ENCODE data around the gene CD81. TPM values are rescaled to one million over a fixed set of nuclear protein-coding genes. Genes with fewer than 3 reads are reported as not detected.
"Not testable (repeated sequence)": the region's sequence is repeated elsewhere in the genome, so short reads cannot be mapped to it uniquely, and the experiment has no call there.

Gene CD81
- total and polyA plus RNA-seq, 2 donors, result 59.8 to 179 TPM

DNA sequence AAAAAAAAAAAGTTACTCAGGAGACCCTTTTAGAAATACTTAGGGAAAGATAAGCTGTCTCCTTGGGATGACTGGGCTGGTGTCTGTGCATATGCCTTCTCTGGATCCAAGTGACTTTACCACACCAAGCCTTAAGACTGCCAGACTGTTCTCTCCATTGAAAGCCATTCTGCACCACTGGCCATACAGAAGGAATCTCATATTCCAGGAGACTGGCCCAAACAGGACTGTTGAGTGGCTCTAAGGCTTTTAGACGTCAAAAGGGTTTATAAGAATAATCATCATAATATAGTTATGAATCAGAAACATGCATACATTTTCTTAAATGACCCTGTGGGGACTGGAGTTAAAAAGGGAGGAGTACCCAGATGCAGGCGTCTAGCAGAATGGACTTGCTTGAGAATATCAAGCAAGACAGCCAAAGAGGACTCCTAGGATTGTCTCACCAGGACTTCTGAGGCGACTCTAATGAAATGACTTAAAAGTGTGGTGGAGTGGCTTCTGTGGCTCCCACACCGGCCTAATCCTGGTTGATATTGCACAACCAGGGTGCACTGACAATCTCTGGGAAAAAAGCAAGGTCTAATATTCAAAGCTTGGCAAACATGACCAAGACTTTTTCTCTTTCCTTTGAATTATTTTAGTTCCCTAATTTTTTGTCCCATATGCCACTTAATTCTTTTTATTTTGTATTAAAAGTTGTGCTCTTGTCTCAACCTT, 43.5 kb upstream of the CD81 start:
- not testable (repeated sequence) for DNase-seq (ENCODE audit: low read depth in 6 of 9, low spot score in 9 of 9); H3K36me3 ChIP-seq (ENCODE audit: control insufficient read depth in 2 of 2, insufficient read depth in 2 of 2, low read length in 1 of 2); H3K4me1 ChIP-seq (ENCODE audit: control insufficient read depth in 2 of 2, insufficient read depth in 2 of 2, low read length in 2 of 2); H3K27ac ChIP-seq (ENCODE audit: low read depth in 1 of 2, low read length in 1 of 2); H3K27me3 ChIP-seq (ENCODE audit: control insufficient read depth in 2 of 2, insufficient read depth in 1 of 2, low read length in 1 of 2); H3K4me3 ChIP-seq (ENCODE audit: low read length in 2 of 2)
- peaks cover 0 to 21% of the 10 kb centered on the region in 2 donors for H3K9me3 ChIP-seq (ENCODE audit: control insufficient read depth in 2 of 2, insufficient read depth in 1 of 2, low read length in 1 of 2)
- WGBS, result 99% methylated on average over 2 of the region's 4 CpGs

DNA sequence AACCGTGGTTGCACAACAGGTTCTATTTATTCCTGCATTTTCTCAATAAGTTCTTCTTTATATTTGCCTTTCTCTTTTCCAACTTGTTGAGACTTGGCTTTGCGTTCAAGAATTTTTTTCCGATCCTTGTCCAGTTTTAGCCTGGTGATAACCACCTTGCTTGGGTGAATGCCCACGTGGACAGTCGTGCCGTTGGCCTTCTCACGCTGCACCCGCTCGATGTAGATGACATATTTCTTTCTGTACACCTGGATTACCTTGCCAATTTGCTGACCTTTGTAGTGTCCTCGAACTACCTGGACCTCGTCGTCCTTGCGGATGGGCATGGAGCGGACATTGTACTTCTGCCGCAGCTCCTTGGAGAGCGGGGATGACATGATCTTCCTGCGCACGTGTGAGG, 41.8 kb upstream of the CD81 start:
- not testable (repeated sequence) for H3K27me3 ChIP-seq (ENCODE audit: control insufficient read depth in 2 of 2, insufficient read depth in 1 of 2, low read length in 1 of 2); H3K4me3 ChIP-seq (ENCODE audit: low read length in 2 of 2); H3K4me1 ChIP-seq (ENCODE audit: control insufficient read depth in 2 of 2, insufficient read depth in 2 of 2, low read length in 2 of 2); DNase-seq (ENCODE audit: low read depth in 6 of 9, low spot score in 9 of 9); H3K36me3 ChIP-seq (ENCODE audit: control insufficient read depth in 2 of 2, insufficient read depth in 2 of 2, low read length in 1 of 2); H3K27ac ChIP-seq (ENCODE audit: low read depth in 1 of 2, low read length in 1 of 2)
- WGBS, result 96% methylated on average over 18 of the region's 18 CpGs
- H3K9me3 ChIP-seq (ENCODE audit: control insufficient read depth in 2 of 2, insufficient read depth in 1 of 2, low read length in 1 of 2), result peaks cover 0 to 15% of the 10 kb centered on the region in 2 donors

DNA sequence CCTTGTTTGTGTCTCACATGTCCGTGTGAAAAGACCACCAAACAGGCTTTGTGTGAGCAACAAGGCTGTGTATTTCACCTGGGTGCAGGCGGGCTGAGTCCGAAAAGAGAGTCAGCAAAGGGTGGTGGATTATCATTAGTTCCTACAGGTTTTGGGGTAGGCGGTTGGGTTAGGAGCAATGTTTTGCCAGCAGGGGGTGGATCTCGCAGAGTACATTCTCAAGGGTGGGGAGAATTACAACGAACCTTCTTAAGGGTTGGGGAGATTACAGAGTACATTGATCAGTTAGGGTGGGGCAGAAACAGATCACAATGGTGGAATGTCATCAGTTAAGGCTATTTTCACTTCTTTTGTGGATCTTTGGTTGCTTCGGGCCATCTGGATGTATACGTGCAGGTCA, 38.4 kb upstream of the CD81 start:
- not testable (repeated sequence) for H3K27me3 ChIP-seq (ENCODE audit: control insufficient read depth in 2 of 2, insufficient read depth in 1 of 2, low read length in 1 of 2); DNase-seq (ENCODE audit: low read depth in 6 of 9, low spot score in 9 of 9); H3K4me1 ChIP-seq (ENCODE audit: control insufficient read depth in 2 of 2, insufficient read depth in 2 of 2, low read length in 2 of 2); H3K9me3 ChIP-seq (ENCODE audit: control insufficient read depth in 2 of 2, insufficient read depth in 1 of 2, low read length in 1 of 2); H3K36me3 ChIP-seq (ENCODE audit: control insufficient read depth in 2 of 2, insufficient read depth in 2 of 2, low read length in 1 of 2); H3K4me3 ChIP-seq (ENCODE audit: low read length in 2 of 2); H3K27ac ChIP-seq (ENCODE audit: low read depth in 1 of 2, low read length in 1 of 2)
- 83% methylated on average over 8 of the region's 8 CpGs for whole genome bisulfite sequencing

- Histone ChIP-seq H3K4me3 (ENCODE audit: low read length in 2 of 2) (no peak overlapping the region), H3K27ac (ENCODE audit: low read depth in 1 of 2, low read length in 1 of 2) (no peak overlapping the region), H3K4me1 (ENCODE audit: control insufficient read depth in 2 of 2, insufficient read depth in 2 of 2, low read length in 2 of 2) (no peaks in the 10 kb centered on the region), H3K27me3 (ENCODE audit: control insufficient read depth in 2 of 2, insufficient read depth in 1 of 2, low read length in 1 of 2) (no peaks in the 10 kb centered on the region), H3K9me3 (ENCODE audit: control insufficient read depth in 2 of 2, insufficient read depth in 1 of 2, low read length in 1 of 2) (peaks cover 0 to 13% of the 10 kb centered on the region in 2 donors), H3K36me3 (ENCODE audit: control insufficient read depth in 2 of 2, insufficient read depth in 2 of 2, low read length in 1 of 2) (no peaks in the 10 kb centered on the region)
- no peak for DNase-seq (ENCODE audit: low read depth in 6 of 9, low spot score in 9 of 9)
- 95% methylated on average over 3 of the region's 3 CpGs for WGBS
Observed at GRCh38 chr11:2342557-2342956, 34.6 kb upstream of the CD81 start.

DNA sequence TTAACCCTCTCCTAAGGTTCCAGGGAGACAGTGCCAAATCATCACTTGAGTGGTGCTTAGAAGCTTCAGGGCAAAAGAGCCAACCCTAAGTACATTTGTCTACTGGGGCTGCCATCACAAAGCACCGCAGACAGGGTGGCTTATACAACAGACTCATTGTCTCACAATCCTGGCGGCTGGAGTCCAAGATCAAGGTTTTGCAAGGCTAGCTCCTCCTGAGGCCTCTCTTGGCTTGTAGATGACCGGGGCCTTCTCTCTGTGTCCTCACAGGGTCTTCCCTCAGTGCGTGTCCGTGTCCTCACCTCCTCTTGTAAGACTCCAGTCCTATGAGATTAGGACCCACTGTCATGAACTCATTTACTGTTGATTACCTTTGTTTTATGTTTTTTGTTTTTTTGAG, 34.1 kb upstream of the CD81 start:
- 96% methylated on average over 5 of the region's 5 CpGs for WGBS
- Histone ChIP-seq H3K4me3 (ENCODE audit: low read length in 2 of 2) (no peak overlapping the region), H3K9me3 (ENCODE audit: control insufficient read depth in 2 of 2, insufficient read depth in 1 of 2, low read length in 1 of 2) (peaks cover 0 to 13% of the 10 kb centered on the region in 2 donors), H3K27me3 (ENCODE audit: control insufficient read depth in 2 of 2, insufficient read depth in 1 of 2, low read length in 1 of 2) (no peaks in the 10 kb centered on the region), H3K36me3 (ENCODE audit: control insufficient read depth in 2 of 2, insufficient read depth in 2 of 2, low read length in 1 of 2) (no peaks in the 10 kb centered on the region), H3K27ac (ENCODE audit: low read depth in 1 of 2, low read length in 1 of 2) (no peak overlapping the region), H3K4me1 (ENCODE audit: control insufficient read depth in 2 of 2, insufficient read depth in 2 of 2, low read length in 2 of 2) (no peaks in the 10 kb centered on the region)
- no peak for DNase-seq (ENCODE audit: low read depth in 6 of 9, low spot score in 9 of 9)

GRCh38 chr11:2343502-2343901, 33.6 kb upstream of the CD81 start:
- no peaks in the 10 kb centered on the region for H3K27me3 ChIP-seq (ENCODE audit: control insufficient read depth in 2 of 2, insufficient read depth in 1 of 2, low read length in 1 of 2)
- peaks cover 0 to 13% of the 10 kb centered on the region in 2 donors for H3K9me3 ChIP-seq (ENCODE audit: control insufficient read depth in 2 of 2, insufficient read depth in 1 of 2, low read length in 1 of 2)
- H3K36me3 ChIP-seq (ENCODE audit: control insufficient read depth in 2 of 2, insufficient read depth in 2 of 2, low read length in 1 of 2), result no peaks in the 10 kb centered on the region
- no peak overlapping the region for H3K4me3 ChIP-seq (ENCODE audit: low read length in 2 of 2)
- WGBS, result 88% methylated on average over 4 of the region's 4 CpGs
- no peak overlapping the region for H3K27ac ChIP-seq (ENCODE audit: low read depth in 1 of 2, low read length in 1 of 2)
- H3K4me1 ChIP-seq (ENCODE audit: control insufficient read depth in 2 of 2, insufficient read depth in 2 of 2, low read length in 2 of 2), result no peaks in the 10 kb centered on the region
- DNase-seq (ENCODE audit: low read depth in 6 of 9, low spot score in 9 of 9), result no peak

GRCh38 chr11:2345050-2345449, 32.1 kb upstream of the CD81 start:
- no peaks in the 10 kb centered on the region for H3K4me1 ChIP-seq (ENCODE audit: control insufficient read depth in 2 of 2, insufficient read depth in 2 of 2, low read length in 2 of 2)
- DNase-seq (ENCODE audit: low read depth in 6 of 9, low spot score in 9 of 9), result no peak
- no peaks in the 10 kb centered on the region for H3K36me3 ChIP-seq (ENCODE audit: control insufficient read depth in 2 of 2, insufficient read depth in 2 of 2, low read length in 1 of 2)
- H3K27ac ChIP-seq (ENCODE audit: low read depth in 1 of 2, low read length in 1 of 2), result no peak overlapping the region
- H3K27me3 ChIP-seq (ENCODE audit: control insufficient read depth in 2 of 2, insufficient read depth in 1 of 2, low read length in 1 of 2), result peaks cover 0 to 2% of the 10 kb centered on the region in 2 donors
- 93% methylated on average over 2 of the region's 2 CpGs for WGBS
- no peak overlapping the region for H3K4me3 ChIP-seq (ENCODE audit: low read length in 2 of 2)
- peaks cover 0 to 20% of the 10 kb centered on the region in 2 donors for H3K9me3 ChIP-seq (ENCODE audit: control insufficient read depth in 2 of 2, insufficient read depth in 1 of 2, low read length in 1 of 2)

GRCh38 chr11:2346014-2346413, 31.1 kb upstream of the CD81 start:
- Histone ChIP-seq H3K4me3 (ENCODE audit: low read length in 2 of 2) (no peak overlapping the region), H3K36me3 (ENCODE audit: control insufficient read depth in 2 of 2, insufficient read depth in 2 of 2, low read length in 1 of 2) (no peaks in the 10 kb centered on the region), H3K4me1 (ENCODE audit: control insufficient read depth in 2 of 2, insufficient read depth in 2 of 2, low read length in 2 of 2) (no peaks in the 10 kb centered on the region), H3K9me3 (ENCODE audit: control insufficient read depth in 2 of 2, insufficient read depth in 1 of 2, low read length in 1 of 2) (peaks cover 0 to 20% of the 10 kb centered on the region in 2 donors), H3K27me3 (ENCODE audit: control insufficient read depth in 2 of 2, insufficient read depth in 1 of 2, low read length in 1 of 2) (peaks cover 0 to 2% of the 10 kb centered on the region in 2 donors), H3K27ac (ENCODE audit: low read depth in 1 of 2, low read length in 1 of 2) (no peak overlapping the region)
- no peak for DNase-seq (ENCODE audit: low read depth in 6 of 9, low spot score in 9 of 9)
- WGBS, result 92% methylated on average over 4 of the region's 4 CpGs

GRCh38 chr11:2346586-2347307, 30.4 kb upstream of the CD81 start:
- DNase-seq (ENCODE audit: low read depth in 6 of 9, low spot score in 9 of 9), result no peak
- H3K4me3 ChIP-seq (ENCODE audit: low read length in 2 of 2), result no peak overlapping the region
- 91% methylated on average over 10 of the region's 10 CpGs for WGBS

More at GRCh38 chr11:2346586-2347307, 30.4 kb upstream of the CD81 start:
- H3K9me3 ChIP-seq (ENCODE audit: control insufficient read depth in 2 of 2, insufficient read depth in 1 of 2, low read length in 1 of 2), result peaks cover 0 to 20% of the 10 kb centered on the region in 2 donors
- H3K4me1 ChIP-seq (ENCODE audit: control insufficient read depth in 2 of 2, insufficient read depth in 2 of 2, low read length in 2 of 2), result no peaks in the 10 kb centered on the region
- peaks cover 0 to 2% of the 10 kb centered on the region in 2 donors for H3K27me3 ChIP-seq (ENCODE audit: control insufficient read depth in 2 of 2, insufficient read depth in 1 of 2, low read length in 1 of 2)
- H3K27ac ChIP-seq (ENCODE audit: low read depth in 1 of 2, low read length in 1 of 2), result no peak overlapping the region
- no peaks in the 10 kb centered on the region for H3K36me3 ChIP-seq (ENCODE audit: control insufficient read depth in 2 of 2, insufficient read depth in 2 of 2, low read length in 1 of 2)

Data from thymus (tissue), 11 donors.